ENCODE measurements around the gene TRIP11. TPM values are rescaled to one million over a fixed set of nuclear protein-coding genes. Genes with fewer than 3 reads are reported as not detected.

The TRIP11 gene
- polyA plus RNA-seq, 1 donor from 2014 or later: 8.8 TPM

DNA sequence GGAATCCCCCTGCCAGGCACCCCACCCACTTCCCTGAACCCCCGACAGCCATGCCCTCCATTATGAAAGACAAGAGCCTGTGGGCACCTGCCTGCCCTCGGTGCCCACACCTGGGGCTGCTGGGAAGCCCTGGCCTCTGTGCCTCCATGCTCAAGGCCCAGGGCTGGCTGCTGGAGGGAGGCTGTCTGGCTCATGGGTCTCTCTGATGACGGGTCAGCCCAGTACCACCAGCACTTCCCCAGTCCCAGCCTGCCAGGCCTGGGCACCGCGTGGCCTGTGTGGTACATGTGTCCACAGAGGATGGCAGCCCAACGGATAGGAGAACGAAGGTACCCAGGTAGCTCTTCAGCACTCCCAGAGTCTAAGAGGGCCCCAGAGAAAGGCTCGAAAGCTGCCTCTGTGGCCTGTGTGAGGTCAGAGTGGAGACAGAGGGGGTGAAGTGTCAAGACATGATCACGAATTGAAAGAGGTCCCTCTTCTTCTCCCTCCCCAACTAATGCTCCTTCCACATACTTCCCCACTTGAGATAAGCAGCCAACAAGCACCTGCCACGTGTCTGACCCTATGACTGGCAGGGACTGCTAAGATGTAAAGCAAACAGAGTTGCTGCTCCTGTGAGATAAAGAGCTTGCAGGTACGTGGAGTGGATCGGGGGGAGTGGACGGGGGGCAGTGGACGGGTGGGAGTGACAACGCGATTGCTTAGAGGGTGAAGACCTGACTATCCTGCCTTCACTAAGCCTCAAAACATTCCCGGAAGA, 113.5 kb downstream of the TRIP11 start:
- Histone ChIP-seq H3K27ac (ENCODE audit: low read length) (no peak overlapping the region), H3K9me2 (ENCODE audit: insufficient read depth, low read length) (no peaks in the 10 kb centered on the region), H3K27me3 (ENCODE audit: insufficient read depth, low read depth, low read length) (no peaks in the 10 kb centered on the region), H3F3A (ENCODE audit: insufficient read depth, low read length, poor library complexity, severe bottlenecking) (no peaks in the 10 kb centered on the region), H3K4me2 (ENCODE audit: low read length) (no peak overlapping the region), H3K4me3 (ENCODE audit: low read length) (no peak overlapping the region), H2AFZ (ENCODE audit: low read depth, low read length) (no peak overlapping the region), H3K79me2 (replicated peaks; ENCODE audit: insufficient read depth, low read length) (no peaks in the 10 kb centered on the region), H3K9ac (ENCODE audit: low read length) (no peak overlapping the region), H4K20me1 (ENCODE audit: insufficient read depth) (no peaks in the 10 kb centered on the region), H3K36me3 (ENCODE audit: insufficient read depth, low read length) (no peaks in the 10 kb centered on the region), H3K9me3 (ENCODE audit: low read length) (no peaks in the 10 kb centered on the region)
- TF ChIP-seq EZH2 (IDR thresholded peaks at IDR 0.05; ENCODE audit: borderline replicate concordance, insufficient read depth, low read length, poor library complexity, severe bottlenecking) (no peak), RAD21 (conservative IDR thresholded peaks at IDR 0.05) (no peak), TAF1 (IDR thresholded peaks at IDR 0.05; ENCODE audit: low read depth) (no peak), CTCF (IDR thresholded peaks at IDR 0.05; ENCODE audit: poor library complexity, severe bottlenecking) (no peak), EP300 (conservative IDR thresholded peaks at IDR 0.05; ENCODE audit: poor library complexity, severe bottlenecking) (no peak), POLR2AphosphoS5 (IDR thresholded peaks at IDR 0.05) (no peak), MXI1 (conservative IDR thresholded peaks at IDR 0.05; ENCODE audit: poor library complexity, severe bottlenecking) (no peak), SMC3 (conservative IDR thresholded peaks at IDR 0.05; ENCODE audit: poor library complexity) (no peak)
- TF ChIP-seq, protein P1, sequence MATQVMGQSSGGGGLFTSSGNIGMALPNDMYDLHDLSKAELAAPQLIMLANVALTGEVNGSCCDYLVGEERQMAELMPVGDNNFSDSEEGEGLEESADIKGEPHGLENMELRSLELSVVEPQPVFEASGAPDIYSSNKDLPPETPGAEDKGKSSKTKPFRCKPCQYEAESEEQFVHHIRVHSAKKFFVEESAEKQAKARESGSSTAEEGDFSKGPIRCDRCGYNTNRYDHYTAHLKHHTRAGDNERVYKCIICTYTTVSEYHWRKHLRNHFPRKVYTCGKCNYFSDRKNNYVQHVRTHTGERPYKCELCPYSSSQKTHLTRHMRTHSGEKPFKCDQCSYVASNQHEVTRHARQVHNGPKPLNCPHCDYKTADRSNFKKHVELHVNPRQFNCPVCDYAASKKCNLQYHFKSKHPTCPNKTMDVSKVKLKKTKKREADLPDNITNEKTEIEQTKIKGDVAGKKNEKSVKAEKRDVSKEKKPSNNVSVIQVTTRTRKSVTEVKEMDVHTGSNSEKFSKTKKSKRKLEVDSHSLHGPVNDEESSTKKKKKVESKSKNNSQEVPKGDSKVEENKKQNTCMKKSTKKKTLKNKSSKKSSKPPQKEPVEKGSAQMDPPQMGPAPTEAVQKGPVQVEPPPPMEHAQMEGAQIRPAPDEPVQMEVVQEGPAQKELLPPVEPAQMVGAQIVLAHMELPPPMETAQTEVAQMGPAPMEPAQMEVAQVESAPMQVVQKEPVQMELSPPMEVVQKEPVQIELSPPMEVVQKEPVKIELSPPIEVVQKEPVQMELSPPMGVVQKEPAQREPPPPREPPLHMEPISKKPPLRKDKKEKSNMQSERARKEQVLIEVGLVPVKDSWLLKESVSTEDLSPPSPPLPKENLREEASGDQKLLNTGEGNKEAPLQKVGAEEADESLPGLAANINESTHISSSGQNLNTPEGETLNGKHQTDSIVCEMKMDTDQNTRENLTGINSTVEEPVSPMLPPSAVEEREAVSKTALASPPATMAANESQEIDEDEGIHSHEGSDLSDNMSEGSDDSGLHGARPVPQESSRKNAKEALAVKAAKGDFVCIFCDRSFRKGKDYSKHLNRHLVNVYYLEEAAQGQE (IDR thresholded peaks at IDR 0.05; ENCODE audit: borderline replicate concordance): no peak

DNA sequence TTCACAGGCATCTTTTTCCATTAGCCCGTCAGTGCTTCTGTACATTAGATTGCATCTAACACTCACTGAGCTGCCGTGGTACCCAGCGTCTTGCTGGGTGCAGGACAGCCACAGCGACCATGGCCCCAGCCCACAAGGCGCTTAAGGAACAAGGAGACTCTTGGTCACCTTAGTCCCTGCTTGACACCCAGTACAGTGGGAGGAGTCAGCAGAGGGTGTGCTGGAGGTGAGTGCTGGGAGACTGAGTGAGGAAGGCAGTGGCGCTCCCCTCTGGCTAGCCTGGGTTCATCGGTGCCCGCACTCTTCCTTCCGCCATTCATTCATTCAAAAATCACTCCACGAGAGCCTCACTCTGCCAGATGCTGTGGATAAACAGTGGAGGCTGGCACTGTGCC, 114.1 kb downstream of the TRIP11 start:
- Histone ChIP-seq H4K20me1 (ENCODE audit: insufficient read depth) (no peaks in the 10 kb centered on the region), H3K27ac (ENCODE audit: low read length) (no peak overlapping the region), H3K4me3 (ENCODE audit: low read length) (no peak overlapping the region), H3K79me2 (replicated peaks; ENCODE audit: insufficient read depth, low read length) (no peaks in the 10 kb centered on the region), H3K36me3 (ENCODE audit: insufficient read depth, low read length) (no peaks in the 10 kb centered on the region), H3K9me3 (ENCODE audit: low read length) (no peaks in the 10 kb centered on the region), H3K27me3 (ENCODE audit: insufficient read depth, low read depth, low read length) (no peaks in the 10 kb centered on the region), H2AFZ (ENCODE audit: low read depth, low read length) (no peak overlapping the region), H3K4me2 (ENCODE audit: low read length) (no peak overlapping the region), H3K9me2 (ENCODE audit: insufficient read depth, low read length) (no peaks in the 10 kb centered on the region), H3F3A (ENCODE audit: insufficient read depth, low read length, poor library complexity, severe bottlenecking) (no peaks in the 10 kb centered on the region), H3K9ac (ENCODE audit: low read length) (no peak overlapping the region)
- TF ChIP-seq, protein P1 (IDR thresholded peaks at IDR 0.05; ENCODE audit: borderline replicate concordance): no peak
- TF ChIP-seq POLR2AphosphoS5 (IDR thresholded peaks at IDR 0.05) (no peak), TAF1 (IDR thresholded peaks at IDR 0.05; ENCODE audit: low read depth) (no peak), MXI1 (conservative IDR thresholded peaks at IDR 0.05; ENCODE audit: poor library complexity, severe bottlenecking) (no peak), CTCF (IDR thresholded peaks at IDR 0.05; ENCODE audit: poor library complexity, severe bottlenecking) (no peak), SMC3 (conservative IDR thresholded peaks at IDR 0.05; ENCODE audit: poor library complexity) (no peak), EZH2 (IDR thresholded peaks at IDR 0.05; ENCODE audit: borderline replicate concordance, insufficient read depth, low read length, poor library complexity, severe bottlenecking) (no peak), RAD21 (conservative IDR thresholded peaks at IDR 0.05) (no peak), EP300 (conservative IDR thresholded peaks at IDR 0.05; ENCODE audit: poor library complexity, severe bottlenecking) (no peak)

Data from neural cell (in vitro differentiated cells).